Stimulated activated CD8-positive, alpha-beta memory T cell treated with anti-CD3 and anti-CD28 coated beads, Interleukin-2, amount 100 ng/mL, for 48 hours (primary cell): ENCODE results near the gene ARID5B.

Experiments used
- DNase-seq, 2 donors: peaks; one replicate each; pipeline ENCODE4 v3.0.0-alpha.2; 2020; ENCODE audit warnings: low read depth in 2 of 2

Gene ARID5B

GRCh38 chr10:61991166-61991565 lies 89.7 kb downstream of the ARID5B start:
- no peak for DNase-seq

GRCh38 chr10:61992059-61992460 lies 90.6 kb downstream of the ARID5B start:
- DNase-seq = no peak

- no peak for DNase-seq
Measured at GRCh38 chr10:61992671-61993668, 91.5 kb downstream of the ARID5B start.

GRCh38 chr10:61993711-61994401 lies 92.4 kb downstream of the ARID5B start:
- no peak for DNase-seq

- no peak for DNase-seq
Measured at GRCh38 chr10:61994405-61995219, 93.1 kb downstream of the ARID5B start.

GRCh38 chr10:61995220-61995503 lies 93.7 kb downstream of the ARID5B start:
- DNase-seq = no peak

- DNase-seq = no peak
Measured at GRCh38 chr10:61998937-61999336, 97.4 kb downstream of the ARID5B start.

GRCh38 chr10:62000037-62000603 lies 98.6 kb downstream of the ARID5B start:
- no peak for DNase-seq

GRCh38 chr10:62000726-62001125 lies 99.2 kb downstream of the ARID5B start:
- DNase-seq = no peak

GRCh38 chr10:62001898-62002297 lies 100.4 kb downstream of the ARID5B start:
- DNase-seq = no peak

- DNase-seq = no peak
Measured at GRCh38 chr10:62002753-62003152, 101.3 kb downstream of the ARID5B start.

- DNase-seq = no peak
Measured at GRCh38 chr10:62004042-62004441, 102.5 kb downstream of the ARID5B start.

GRCh38 chr10:62005281-62005680 lies 103.8 kb downstream of the ARID5B start:
- no peak for DNase-seq

GRCh38 chr10:62005687-62006086 lies 104.2 kb downstream of the ARID5B start:
- DNase-seq = no peak

- no peak for DNase-seq
Measured at GRCh38 chr10:62007145-62007544, 105.6 kb downstream of the ARID5B start.

GRCh38 chr10:62008196-62008595 lies 106.7 kb downstream of the ARID5B start:
- no peak for DNase-seq

- no peak for DNase-seq
Measured at GRCh38 chr10:62008946-62009345, 107.4 kb downstream of the ARID5B start.

- DNase-seq = no peak
Measured at GRCh38 chr10:62010366-62010765, 108.9 kb downstream of the ARID5B start.

GRCh38 chr10:62011558-62011957 lies 110.1 kb downstream of the ARID5B start:
- DNase-seq = no peak

GRCh38 chr10:62012318-62012717 lies 110.8 kb downstream of the ARID5B start:
- no peak for DNase-seq

GRCh38 chr10:62014510-62014909 lies 113.0 kb downstream of the ARID5B start:
- DNase-seq = no peak

GRCh38 chr10:62015994-62016393 lies 114.5 kb downstream of the ARID5B start:
- DNase-seq = no peak
